Hepatocyte (in vitro differentiated cells): Measurements from ENCODE around the gene ATP8A1.

Experiments used
- EZH2 ChIP-seq: fragments of 200-600 bp; sonication (generic); IDR thresholded peaks from 2 replicates; pipeline ENCODE4 v1.6.1; 2016; ENCODE audit warnings: antibody characterized with exemption, mild to moderate bottlenecking, borderline replicate concordance
- EZH2phosphoT487 ChIP-seq: fragments of 200-600 bp; sonication (generic); IDR thresholded peaks from one replicate; pipeline ENCODE4 v1.6.1; 2018; ENCODE audit warnings: antibody characterized with exemption, mild to moderate bottlenecking, low read depth, moderate library complexity; ENCODE audit not compliant: unreplicated experiment, severe bottlenecking
- TF ChIP-seq, protein P1 (sequence below): fragments of 200-600 bp; sonication (generic); IDR thresholded peaks from 2 replicates; pipeline ENCODE4 v1.5.1; 2016; ENCODE audit warnings: antibody characterized with exemption, mild to moderate bottlenecking; ENCODE audit not compliant: poor library complexity

DNA sequence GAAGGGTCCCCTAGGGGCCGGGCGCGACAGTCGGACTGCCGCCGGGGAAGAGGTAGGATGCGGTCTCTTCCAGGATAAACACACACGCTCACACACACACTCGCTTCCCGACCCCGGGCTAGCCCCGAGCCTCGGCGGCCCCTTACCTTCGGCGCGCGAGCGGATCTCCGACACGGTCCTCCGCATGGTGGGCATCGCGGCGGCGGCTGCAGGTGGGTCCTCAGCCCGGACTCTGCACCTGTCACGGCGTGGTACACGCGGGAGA, 294 bp downstream of the ATP8A1 start:
- TF ChIP-seq, protein P1, sequence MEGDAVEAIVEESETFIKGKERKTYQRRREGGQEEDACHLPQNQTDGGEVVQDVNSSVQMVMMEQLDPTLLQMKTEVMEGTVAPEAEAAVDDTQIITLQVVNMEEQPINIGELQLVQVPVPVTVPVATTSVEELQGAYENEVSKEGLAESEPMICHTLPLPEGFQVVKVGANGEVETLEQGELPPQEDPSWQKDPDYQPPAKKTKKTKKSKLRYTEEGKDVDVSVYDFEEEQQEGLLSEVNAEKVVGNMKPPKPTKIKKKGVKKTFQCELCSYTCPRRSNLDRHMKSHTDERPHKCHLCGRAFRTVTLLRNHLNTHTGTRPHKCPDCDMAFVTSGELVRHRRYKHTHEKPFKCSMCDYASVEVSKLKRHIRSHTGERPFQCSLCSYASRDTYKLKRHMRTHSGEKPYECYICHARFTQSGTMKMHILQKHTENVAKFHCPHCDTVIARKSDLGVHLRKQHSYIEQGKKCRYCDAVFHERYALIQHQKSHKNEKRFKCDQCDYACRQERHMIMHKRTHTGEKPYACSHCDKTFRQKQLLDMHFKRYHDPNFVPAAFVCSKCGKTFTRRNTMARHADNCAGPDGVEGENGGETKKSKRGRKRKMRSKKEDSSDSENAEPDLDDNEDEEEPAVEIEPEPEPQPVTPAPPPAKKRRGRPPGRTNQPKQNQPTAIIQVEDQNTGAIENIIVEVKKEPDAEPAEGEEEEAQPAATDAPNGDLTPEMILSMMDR = no peak
- no peak for TF ChIP-seq EZH2
- TF ChIP-seq EZH2phosphoT487 = no peak
